ENCODE data around the gene ICAM2. TPM values are rescaled to one million over a fixed set of nuclear protein-coding genes. Genes with fewer than 3 reads are reported as not detected.

Gene ICAM2
- total RNA-seq, 1 experiment from 2014 or later = 4.4 TPM

DNA sequence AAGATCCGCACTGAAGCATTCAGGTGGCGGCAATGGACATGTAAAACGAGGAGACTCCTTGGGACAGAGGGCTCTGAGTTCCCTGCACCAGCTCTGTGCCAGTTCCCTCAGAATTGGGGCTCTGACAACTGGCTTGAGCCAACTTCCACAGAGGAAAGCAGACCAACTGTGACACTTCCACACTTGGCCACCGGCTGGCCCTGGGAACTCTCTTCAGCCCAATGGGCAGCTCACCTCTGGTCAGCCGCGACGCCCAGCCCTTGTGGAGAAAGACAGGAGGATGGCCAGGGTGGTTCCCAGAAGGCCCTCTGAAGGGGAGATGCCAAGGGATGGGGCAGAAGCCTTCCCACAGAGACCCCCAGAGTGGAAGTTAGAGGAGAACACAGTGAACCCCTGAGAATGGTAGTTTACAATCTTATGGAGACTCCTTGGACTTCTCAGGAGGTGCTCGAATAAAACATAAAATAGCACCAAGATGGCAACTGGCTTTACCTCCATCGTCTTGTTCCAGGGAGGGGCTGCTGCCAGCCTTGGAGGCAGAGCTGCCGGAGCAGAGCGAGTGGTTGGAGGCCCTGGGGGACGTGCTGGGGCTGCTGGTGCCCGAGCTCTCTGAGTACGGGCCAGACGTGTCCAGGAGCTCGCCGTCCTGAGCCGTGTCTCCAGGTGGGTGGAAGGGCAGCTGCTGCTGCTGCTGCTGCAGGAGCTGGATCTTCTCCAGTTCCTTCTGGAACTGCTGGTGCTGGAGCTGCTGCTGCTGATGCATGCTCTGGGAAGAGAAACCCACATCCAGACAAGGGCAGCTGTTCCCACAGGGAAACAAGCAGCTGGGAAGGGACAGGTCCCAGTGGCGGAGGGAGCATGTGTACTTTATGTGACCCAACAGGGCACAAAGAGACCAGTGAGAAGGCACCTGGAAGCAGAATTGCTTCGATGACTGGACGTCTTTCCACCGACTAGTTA is 35.0 kb upstream of the ICAM2 start:
- no peak overlapping the region for H3K9ac ChIP-seq (ENCODE audit: low read length)
- H3K9me3 ChIP-seq (ENCODE audit: low read length) = no peaks in the 10 kb centered on the region
- no peak overlapping the region for H2AFZ ChIP-seq (ENCODE audit: low read length)
- DNase-seq = no peak
- no peaks in the 10 kb centered on the region for H3K79me2 ChIP-seq (ENCODE audit: low read length)
- H3K4me2 ChIP-seq (ENCODE audit: low read depth, low read length, poor library complexity, severe bottlenecking) = no peak overlapping the region
- no peaks in the 10 kb centered on the region for H3K27me3 ChIP-seq (ENCODE audit: low read length)
- H3K36me3 ChIP-seq (ENCODE audit: insufficient read depth, low read length) = no peaks in the 10 kb centered on the region
- no peak overlapping the region for H3K4me3 ChIP-seq (ENCODE audit: low read length)
- H3K27ac ChIP-seq (ENCODE audit: low read length) = no peak overlapping the region
- no peaks in the 10 kb centered on the region for H4K20me1 ChIP-seq (ENCODE audit: insufficient read depth, low read depth, low read length)
- H3K9me2 ChIP-seq (replicated peaks; ENCODE audit: insufficient read depth, low read length) = no peaks in the 10 kb centered on the region
- peaks cover 3% of the 10 kb centered on the region; the same call in 1 of the 2 replicates for H3K4me1 ChIP-seq (ENCODE audit: low read length)

DNA sequence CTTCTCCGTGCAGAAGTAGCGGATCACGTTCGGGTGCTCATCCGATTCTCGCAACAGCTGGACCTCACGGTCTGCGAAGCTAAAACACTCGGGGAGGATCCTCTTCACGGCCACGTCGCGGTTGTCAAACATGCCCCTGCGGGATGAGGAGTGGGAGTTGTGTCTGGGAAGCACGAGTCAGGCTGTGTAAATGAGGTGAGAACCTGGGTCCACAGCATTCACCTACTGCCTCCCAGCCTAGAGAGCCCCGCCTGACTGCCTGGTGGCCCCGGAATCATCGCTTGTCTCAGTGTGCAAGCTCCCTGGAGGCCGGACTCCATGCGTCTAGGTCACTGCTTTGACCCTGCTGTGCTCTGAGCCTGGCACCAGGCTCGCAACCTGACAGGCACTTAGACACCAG is 33.9 kb upstream of the ICAM2 start:
- Histone ChIP-seq H3K79me2 (ENCODE audit: low read length) (no peaks in the 10 kb centered on the region), H4K20me1 (ENCODE audit: insufficient read depth, low read depth, low read length) (no peaks in the 10 kb centered on the region), H3K4me3 (ENCODE audit: low read length) (no peak overlapping the region), H3K36me3 (ENCODE audit: insufficient read depth, low read length) (no peaks in the 10 kb centered on the region), H3K9me3 (ENCODE audit: low read length) (no peaks in the 10 kb centered on the region), H3K9me2 (replicated peaks; ENCODE audit: insufficient read depth, low read length) (no peaks in the 10 kb centered on the region), H3K27me3 (ENCODE audit: low read length) (no peaks in the 10 kb centered on the region), H3K9ac (ENCODE audit: low read length) (no peak overlapping the region), H3K4me2 (ENCODE audit: low read depth, low read length, poor library complexity, severe bottlenecking) (no peak overlapping the region), H3K27ac (ENCODE audit: low read length) (no peak overlapping the region), H2AFZ (ENCODE audit: low read length) (no peak overlapping the region), H3K4me1 (ENCODE audit: low read length) (peaks cover 3% of the 10 kb centered on the region; the same call in 1 of the 2 replicates)
- DNase-seq = no peak

DNA sequence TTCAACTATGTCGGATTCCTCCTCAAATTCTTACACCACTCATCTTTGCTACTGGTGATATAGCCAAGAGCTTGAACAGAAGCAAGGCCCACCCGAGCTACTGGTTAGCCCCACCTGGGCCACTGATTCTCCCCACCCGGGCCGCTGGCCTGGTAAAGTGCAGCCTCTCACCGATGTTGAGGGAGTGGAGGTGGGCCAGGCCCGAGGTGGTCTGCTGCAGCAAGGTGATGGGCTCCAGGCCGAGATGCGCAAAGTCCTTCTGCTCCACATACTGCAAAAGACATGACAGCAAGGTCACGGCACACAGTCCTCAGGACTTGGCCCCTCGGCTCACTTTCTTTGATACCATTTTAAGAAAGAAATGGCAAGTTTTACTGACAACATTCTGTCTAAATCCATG is 32.7 kb upstream of the ICAM2 start:
- no peak overlapping the region for H2AFZ ChIP-seq (ENCODE audit: low read length)
- H3K4me2 ChIP-seq (ENCODE audit: low read depth, low read length, poor library complexity, severe bottlenecking) = no peak overlapping the region
- DNase-seq = no peak
- H3K36me3 ChIP-seq (ENCODE audit: insufficient read depth, low read length) = no peaks in the 10 kb centered on the region
- no peaks in the 10 kb centered on the region for H3K9me2 ChIP-seq (replicated peaks; ENCODE audit: insufficient read depth, low read length)
- H3K4me3 ChIP-seq (ENCODE audit: low read length) = no peak overlapping the region
- H3K4me1 ChIP-seq (ENCODE audit: low read length) = peaks cover 3% of the 10 kb centered on the region; the same call in 1 of the 2 replicates
- no peaks in the 10 kb centered on the region for H4K20me1 ChIP-seq (ENCODE audit: insufficient read depth, low read depth, low read length)
- H3K27ac ChIP-seq (ENCODE audit: low read length) = no peak overlapping the region
- H3K79me2 ChIP-seq (ENCODE audit: low read length) = no peaks in the 10 kb centered on the region
- H3K9ac ChIP-seq (ENCODE audit: low read length) = no peak overlapping the region
- no peaks in the 10 kb centered on the region for H3K9me3 ChIP-seq (ENCODE audit: low read length)
- no peaks in the 10 kb centered on the region for H3K27me3 ChIP-seq (ENCODE audit: low read length)

DNA sequence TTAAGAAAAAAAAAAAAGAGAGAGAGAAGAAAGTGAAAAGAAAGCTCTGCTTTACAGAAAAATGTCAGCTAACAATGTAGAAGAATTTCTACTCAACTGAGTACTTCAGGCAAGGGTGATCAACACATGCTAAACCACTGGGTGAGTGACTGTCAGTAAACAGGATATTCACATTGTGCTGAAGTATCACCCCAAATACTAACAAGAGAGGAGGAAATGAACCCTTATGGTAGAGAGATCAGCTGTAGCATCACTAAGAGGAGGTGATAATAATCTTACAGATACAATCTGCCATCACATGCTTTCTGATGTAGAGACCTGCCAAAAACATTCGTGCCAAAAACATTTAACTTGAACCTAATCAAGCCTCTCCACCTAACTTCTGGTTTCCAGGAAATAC is 30.7 kb upstream of the ICAM2 start:
- Histone ChIP-seq H4K20me1 (ENCODE audit: insufficient read depth, low read depth, low read length) (no peaks in the 10 kb centered on the region), H3K4me1 (ENCODE audit: low read length) (peaks cover 3% of the 10 kb centered on the region; the same call in 1 of the 2 replicates)

DNA sequence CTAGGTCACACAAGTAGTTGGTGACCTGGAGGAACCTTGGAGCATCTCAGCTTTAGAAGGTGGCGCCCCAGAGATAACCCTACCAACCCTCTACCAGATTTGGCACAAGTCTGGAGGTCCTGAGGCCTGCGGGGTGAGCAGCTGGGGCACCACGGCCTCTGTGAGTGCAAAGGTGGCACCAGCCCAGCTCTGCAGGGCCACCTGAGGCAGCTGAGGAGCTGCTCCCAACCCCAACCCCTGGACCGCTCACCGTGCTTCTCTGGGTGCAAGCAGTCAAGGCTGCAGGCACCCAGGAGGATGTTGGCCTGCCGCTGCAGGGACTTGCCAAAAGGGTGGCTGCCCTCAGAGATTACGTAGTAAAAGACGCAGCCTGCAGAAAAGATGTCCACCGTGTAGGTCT is 28.4 kb upstream of the ICAM2 start:
- Histone ChIP-seq H3K4me1 (ENCODE audit: low read length) (no peaks in the 10 kb centered on the region), H3K27me3 (ENCODE audit: low read length) (no peaks in the 10 kb centered on the region), H4K20me1 (ENCODE audit: insufficient read depth, low read depth, low read length) (no peaks in the 10 kb centered on the region), H3K27ac (ENCODE audit: low read length) (no peak overlapping the region), H3K9me2 (replicated peaks; ENCODE audit: insufficient read depth, low read length) (no peaks in the 10 kb centered on the region), H2AFZ (ENCODE audit: low read length) (no peak overlapping the region), H3K4me2 (ENCODE audit: low read depth, low read length, poor library complexity, severe bottlenecking) (no peak overlapping the region), H3K9ac (ENCODE audit: low read length) (no peak overlapping the region), H3K36me3 (ENCODE audit: insufficient read depth, low read length) (no peaks in the 10 kb centered on the region), H3K4me3 (ENCODE audit: low read length) (no peak overlapping the region), H3K9me3 (ENCODE audit: low read length) (no peaks in the 10 kb centered on the region), H3K79me2 (ENCODE audit: low read length) (no peaks in the 10 kb centered on the region)
- no peak for DNase-seq

More for the DNA sequence above, 30.7 kb upstream of the ICAM2 start:
- H3K27ac ChIP-seq (ENCODE audit: low read length) = no peak overlapping the region
- H3K27me3 ChIP-seq (ENCODE audit: low read length) = no peaks in the 10 kb centered on the region
- no peaks in the 10 kb centered on the region for H3K9me2 ChIP-seq (replicated peaks; ENCODE audit: insufficient read depth, low read length)
- no peak overlapping the region for H2AFZ ChIP-seq (ENCODE audit: low read length)
- no peak overlapping the region for H3K4me2 ChIP-seq (ENCODE audit: low read depth, low read length, poor library complexity, severe bottlenecking)
- no peaks in the 10 kb centered on the region for H3K79me2 ChIP-seq (ENCODE audit: low read length)
- H3K9me3 ChIP-seq (ENCODE audit: low read length) = no peaks in the 10 kb centered on the region
- H3K4me3 ChIP-seq (ENCODE audit: low read length) = no peak overlapping the region
- H3K9ac ChIP-seq (ENCODE audit: low read length) = no peak overlapping the region
- H3K36me3 ChIP-seq (ENCODE audit: insufficient read depth, low read length) = no peaks in the 10 kb centered on the region
- no peak for DNase-seq

DNA sequence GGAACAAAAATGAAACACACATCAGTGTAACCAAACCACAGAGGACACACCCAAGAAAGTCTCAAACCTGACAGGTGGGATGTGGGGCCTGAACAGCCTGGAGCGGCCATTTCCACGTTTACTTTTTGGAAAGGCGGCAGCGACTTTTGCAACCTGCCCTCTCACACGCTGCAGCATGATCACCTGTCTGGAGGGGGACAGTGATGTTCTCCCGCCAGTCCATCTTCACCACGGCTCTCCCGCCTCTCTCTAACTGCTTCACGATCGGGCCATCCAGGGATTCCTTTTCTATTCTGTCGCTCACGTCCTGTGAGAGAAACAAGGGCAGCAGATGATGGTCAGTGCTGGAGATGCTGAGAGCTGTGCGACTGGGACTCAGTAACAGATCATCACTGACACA is 24.7 kb upstream of the ICAM2 start:
- Histone ChIP-seq H3K9me2 (replicated peaks; ENCODE audit: insufficient read depth, low read length) (no peaks in the 10 kb centered on the region), H3K27me3 (ENCODE audit: low read length) (no peaks in the 10 kb centered on the region), H3K4me3 (ENCODE audit: low read length) (no peak overlapping the region), H3K4me1 (ENCODE audit: low read length) (no peaks in the 10 kb centered on the region), H2AFZ (ENCODE audit: low read length) (no peak overlapping the region), H3K9me3 (ENCODE audit: low read length) (no peaks in the 10 kb centered on the region), H3K27ac (ENCODE audit: low read length) (no peak overlapping the region), H3K79me2 (ENCODE audit: low read length) (no peaks in the 10 kb centered on the region), H3K4me2 (ENCODE audit: low read depth, low read length, poor library complexity, severe bottlenecking) (no peak overlapping the region), H4K20me1 (ENCODE audit: insufficient read depth, low read depth, low read length) (no peaks in the 10 kb centered on the region), H3K36me3 (ENCODE audit: insufficient read depth, low read length) (no peaks in the 10 kb centered on the region), H3K9ac (ENCODE audit: low read length) (no peak overlapping the region)
- no peak for DNase-seq

DNA sequence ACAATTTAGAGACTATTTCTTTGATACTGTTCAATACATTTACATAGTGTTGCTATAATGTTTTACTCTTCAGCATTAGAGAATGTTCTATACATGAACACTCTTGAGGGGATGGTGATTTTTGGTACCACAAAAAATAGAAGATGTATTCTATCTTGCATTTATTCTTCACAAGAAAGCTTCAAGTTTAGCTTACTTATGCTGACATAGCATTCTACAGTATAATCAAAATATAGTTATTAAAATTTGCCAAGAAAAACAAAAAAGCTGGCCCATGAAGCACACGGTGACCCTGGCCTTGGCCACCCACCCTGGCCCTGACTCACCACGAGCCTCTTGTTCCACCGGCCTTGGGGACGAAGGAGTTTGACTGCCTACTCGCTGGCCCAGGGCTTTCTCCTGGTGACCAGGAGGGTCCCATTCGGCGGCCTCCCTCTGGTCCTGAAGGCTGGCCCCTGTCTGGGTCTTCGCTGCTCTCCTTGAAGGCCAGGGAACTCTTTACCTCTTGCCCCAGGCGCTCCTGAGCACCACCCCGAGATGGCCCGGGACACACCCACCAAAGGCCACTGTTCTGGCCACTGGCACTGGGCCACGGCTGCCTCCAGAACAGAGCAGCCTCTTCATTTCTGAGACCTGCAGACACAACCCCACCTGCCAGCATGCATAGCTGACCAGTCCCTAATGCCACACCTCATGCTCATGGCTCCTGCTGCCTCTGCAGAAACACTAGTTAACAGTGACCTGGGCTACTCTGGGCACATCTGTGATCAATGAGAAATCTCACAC is 22.5 kb upstream of the ICAM2 start:
- Histone ChIP-seq H3K4me1 (ENCODE audit: low read length) (no peaks in the 10 kb centered on the region), H3K9me3 (ENCODE audit: low read length) (no peaks in the 10 kb centered on the region), H3K27me3 (ENCODE audit: low read length) (no peaks in the 10 kb centered on the region), H3K4me2 (ENCODE audit: low read depth, low read length, poor library complexity, severe bottlenecking) (no peak overlapping the region), H3K27ac (ENCODE audit: low read length) (no peak overlapping the region), H4K20me1 (ENCODE audit: insufficient read depth, low read depth, low read length) (no peaks in the 10 kb centered on the region), H3K4me3 (ENCODE audit: low read length) (no peak overlapping the region), H2AFZ (ENCODE audit: low read length) (no peak overlapping the region), H3K36me3 (ENCODE audit: insufficient read depth, low read length) (no peaks in the 10 kb centered on the region), H3K9me2 (replicated peaks; ENCODE audit: insufficient read depth, low read length) (no peaks in the 10 kb centered on the region), H3K9ac (ENCODE audit: low read length) (no peak overlapping the region), H3K79me2 (ENCODE audit: low read length) (no peaks in the 10 kb centered on the region)
- DNase-seq = no peak

DNA sequence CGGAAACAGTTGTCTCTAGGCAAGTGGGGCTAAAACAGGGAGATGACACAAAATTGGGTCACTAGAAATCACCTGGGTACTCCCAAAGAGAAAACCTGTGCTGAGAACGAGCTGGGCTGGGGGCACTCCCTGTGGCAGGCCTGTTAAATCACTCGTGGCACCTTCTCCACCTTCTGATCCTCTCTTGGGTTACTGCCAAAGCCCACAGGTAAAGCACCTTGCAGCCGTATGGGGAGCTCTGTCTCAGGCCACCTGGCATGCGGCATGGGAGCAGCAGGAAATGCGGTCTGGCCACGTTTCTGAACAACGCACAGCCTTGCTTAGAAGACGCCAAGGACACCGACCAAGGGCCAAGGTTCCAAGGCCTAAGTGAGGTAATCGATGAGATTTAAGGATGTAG is 21.5 kb upstream of the ICAM2 start:
- no peaks in the 10 kb centered on the region for H3K36me3 ChIP-seq (ENCODE audit: insufficient read depth, low read length)
- no peak overlapping the region for H2AFZ ChIP-seq (ENCODE audit: low read length)
- DNase-seq = no peak
- no peak overlapping the region for H3K9ac ChIP-seq (ENCODE audit: low read length)
- no peaks in the 10 kb centered on the region for H3K27me3 ChIP-seq (ENCODE audit: low read length)
- H3K4me2 ChIP-seq (ENCODE audit: low read depth, low read length, poor library complexity, severe bottlenecking) = no peak overlapping the region
- no peak overlapping the region for H3K27ac ChIP-seq (ENCODE audit: low read length)
- H3K4me3 ChIP-seq (ENCODE audit: low read length) = no peak overlapping the region
- H4K20me1 ChIP-seq (ENCODE audit: insufficient read depth, low read depth, low read length) = no peaks in the 10 kb centered on the region
- no peaks in the 10 kb centered on the region for H3K4me1 ChIP-seq (ENCODE audit: low read length)
- H3K9me3 ChIP-seq (ENCODE audit: low read length) = no peaks in the 10 kb centered on the region
- no peaks in the 10 kb centered on the region for H3K9me2 ChIP-seq (replicated peaks; ENCODE audit: insufficient read depth, low read length)
- no peaks in the 10 kb centered on the region for H3K79me2 ChIP-seq (ENCODE audit: low read length)

All from Karpas-422 (cell line).